HG02884 (cell line): ENCODE measurements around the gene PNKP.

ENCODE experiments used
- ATAC-seq: cut with Tn5 transposase; IDR thresholded peaks from one replicate; pipeline ENCODE4 v1.9.1; 2021; ENCODE audit warnings: mild to moderate bottlenecking, moderate library complexity; ENCODE audit not compliant: unreplicated experiment

Gene PNKP

DNA sequence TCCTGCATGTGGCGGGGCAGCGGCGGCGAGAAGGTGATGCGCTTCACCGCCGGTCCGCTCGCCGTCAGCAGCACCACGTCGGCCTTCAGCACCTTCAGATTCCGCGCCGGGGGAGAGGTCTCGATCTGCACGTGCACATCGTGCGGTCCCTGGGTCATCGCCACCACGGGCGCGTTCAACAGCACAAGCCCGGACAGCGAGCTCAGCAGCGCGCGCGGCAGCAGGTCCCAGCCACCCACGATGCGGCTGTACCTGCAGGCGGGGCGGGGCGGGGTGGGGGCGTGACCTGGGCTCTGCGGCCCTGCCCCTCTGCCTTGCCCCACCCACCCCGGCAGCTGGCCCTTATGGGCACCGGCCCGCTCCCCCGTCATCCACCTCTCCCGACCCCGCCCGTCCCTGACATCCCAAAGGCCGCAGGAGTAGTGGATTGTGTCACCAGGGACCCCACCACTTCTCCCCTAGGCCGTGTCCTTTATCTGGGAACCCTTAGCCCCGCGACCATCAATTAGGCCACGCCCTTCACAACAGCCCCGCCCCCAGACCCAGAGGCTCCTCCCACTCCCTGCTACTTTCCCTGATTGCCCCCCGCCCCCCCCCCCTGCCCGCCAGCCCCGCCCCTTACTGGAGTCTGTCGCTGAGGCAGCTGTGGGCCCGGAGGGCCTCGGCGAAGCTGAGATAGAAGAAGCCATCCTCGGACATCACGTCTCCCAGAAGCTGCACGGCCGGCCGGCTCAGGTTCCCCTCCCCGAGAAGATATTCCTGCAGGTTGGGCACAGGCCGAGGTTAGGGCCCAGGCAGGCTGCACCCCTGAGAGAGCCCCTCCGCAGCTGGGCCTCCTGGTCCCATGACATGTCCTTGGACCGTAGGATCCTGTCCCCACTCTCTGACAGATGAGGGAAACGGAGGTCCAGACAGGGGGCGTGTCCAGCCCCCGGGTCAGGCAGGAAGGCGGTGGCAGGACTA, 23.3 kb upstream of the PNKP start:
- ATAC-seq = no peak

DNA sequence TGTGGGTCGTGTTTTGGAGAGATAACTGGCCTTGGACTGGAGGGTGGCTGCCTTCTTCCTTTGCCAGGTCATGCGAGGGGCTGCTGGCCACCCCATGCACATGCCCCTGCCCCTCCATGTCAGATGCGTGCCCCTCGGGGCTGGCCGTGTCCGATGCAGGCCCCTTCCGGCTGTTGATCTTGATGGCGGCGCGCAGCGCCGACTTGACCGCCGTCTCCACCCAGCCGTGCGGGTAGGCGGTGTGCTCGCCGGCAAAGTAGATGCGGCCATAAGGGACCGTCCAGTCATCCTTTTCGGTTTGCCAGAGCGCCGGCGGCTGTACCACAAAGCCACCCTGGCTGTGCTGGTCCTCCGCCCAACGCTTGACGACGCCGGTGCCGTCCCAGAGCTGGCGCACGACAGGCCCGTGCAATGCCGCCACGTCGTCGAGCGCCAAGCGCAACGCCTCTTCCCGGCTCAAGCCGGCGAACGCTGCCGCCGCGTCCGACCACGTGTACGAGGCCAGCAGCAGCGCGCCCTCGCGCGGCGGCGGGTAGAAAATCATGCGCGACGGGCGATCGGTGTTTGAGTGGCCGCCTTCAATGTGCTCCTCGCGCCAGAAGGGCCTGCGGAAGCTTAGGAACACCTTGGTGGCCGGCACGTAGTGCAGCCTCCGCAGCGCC, 22.4 kb upstream of the PNKP start:
- no peak for ATAC-seq

DNA sequence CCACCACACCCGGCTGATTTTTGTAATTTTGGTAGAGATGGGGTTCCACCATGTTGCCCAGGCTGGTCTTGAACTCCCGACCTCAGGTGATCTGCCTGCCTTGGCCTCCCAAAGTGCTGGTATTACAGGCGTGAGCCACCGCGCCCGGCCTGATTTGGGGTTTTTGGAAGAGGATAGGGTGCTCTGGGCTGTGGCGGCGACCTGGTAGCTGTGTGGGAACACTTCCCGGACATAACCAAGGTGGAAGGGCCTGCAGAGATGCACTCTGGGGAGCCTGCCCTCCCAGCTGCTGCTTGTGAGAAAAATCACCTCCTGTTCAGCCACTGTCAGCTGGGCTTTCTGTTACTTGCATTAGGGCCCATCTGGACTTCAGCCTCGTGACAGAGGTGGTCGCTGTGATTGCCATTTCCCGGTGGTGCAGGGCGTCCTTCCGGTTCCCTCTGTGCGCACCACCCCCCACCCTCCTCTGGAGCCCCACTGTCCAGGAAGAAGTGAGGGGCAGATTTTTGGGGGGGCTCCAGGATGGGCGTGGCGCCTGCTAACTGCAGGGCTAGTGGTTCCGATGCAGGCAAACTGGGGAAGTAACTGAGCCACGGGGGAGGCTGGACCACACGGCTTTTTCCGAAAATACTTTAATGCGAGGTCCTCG, 21.8 kb upstream of the PNKP start:
- no peak for ATAC-seq

DNA sequence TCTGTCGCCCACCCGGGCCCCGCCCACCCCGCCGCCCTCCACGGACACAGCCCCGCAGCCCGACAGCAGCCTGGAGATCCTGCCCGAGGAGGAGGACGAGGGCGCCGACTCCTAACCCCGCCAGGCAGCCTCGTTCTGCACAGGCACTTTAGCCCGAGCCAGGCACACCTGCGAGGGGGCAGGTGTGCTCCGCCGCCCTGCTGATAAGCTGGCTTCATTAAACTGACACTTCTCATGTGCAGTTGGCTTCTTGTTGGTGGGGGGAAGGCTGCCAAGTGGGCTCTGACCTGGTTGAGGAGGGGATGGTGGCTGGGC, 21.1 kb upstream of the PNKP start:
- ATAC-seq = no peak

DNA sequence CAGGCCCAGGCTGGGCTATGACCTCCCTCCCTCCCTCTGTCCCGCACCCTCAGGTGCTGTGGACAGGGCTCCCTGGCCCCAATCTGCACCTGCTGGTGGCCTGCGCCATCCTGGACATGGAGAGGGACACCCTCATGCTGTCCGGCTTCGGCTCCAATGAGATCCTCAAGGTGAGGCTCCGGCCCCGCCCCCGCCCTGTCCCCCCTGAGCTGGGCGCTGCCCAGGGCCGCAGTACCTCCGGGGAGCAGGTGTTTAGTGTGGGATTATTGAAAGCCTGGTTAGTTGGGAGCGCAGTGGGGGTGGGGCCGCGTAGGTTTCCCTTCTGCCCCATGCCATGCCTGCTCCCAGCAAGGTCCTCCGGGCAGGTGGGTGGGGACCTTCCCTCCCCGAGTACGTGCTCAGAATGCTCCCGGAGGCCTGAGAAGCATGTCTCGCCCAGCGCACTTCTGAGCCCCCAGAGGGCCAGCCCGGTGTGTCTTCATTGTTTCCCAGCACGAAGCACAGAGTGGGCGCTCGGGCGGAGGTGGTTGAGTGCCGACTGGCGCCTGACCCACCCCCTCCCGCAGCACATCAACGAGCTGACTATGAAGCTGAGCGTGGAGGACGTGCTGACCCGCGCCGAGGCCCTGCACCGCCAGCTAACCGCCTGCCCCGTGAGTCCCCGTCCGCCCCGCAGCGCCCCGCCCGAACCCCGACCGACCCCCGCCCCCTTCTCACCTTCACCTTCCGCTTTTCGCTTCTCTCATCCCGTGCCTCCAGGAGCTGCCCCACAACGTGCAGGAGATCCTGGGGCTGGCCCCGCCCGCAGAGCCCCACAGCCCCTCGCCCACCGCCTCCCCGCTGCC, 20.5 kb upstream of the PNKP start:
- no peak for ATAC-seq

DNA sequence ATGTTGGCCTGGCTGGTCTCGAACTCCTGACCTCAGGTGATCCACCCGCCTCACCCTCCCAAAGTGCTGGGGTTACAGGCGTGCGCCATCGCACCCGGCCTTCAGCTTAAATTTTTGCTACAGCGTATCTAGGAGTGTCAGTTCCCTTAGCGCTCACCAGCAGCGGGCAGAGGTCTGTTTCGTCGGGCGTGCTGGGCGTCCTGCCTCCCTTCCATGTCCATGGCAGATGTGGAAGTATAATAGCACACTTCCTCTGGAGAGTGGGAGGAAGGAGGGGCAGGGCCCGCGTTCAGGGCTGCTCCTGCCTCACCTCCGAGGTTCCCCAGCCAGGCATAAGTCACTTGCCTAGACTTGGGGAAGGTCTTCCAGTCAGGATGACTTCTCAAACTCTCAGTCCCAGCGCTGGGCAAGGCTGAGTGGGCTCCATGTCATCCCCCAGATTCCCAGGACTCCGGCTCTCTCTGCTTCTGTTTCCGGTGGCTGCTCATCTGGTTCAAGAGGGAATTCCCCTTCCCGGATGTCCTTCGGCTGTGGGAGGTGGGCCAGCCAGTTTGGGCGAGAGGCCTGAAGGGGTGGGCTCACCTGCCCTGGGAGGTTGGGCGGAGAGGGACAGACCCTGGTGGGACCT, 19.8 kb upstream of the PNKP start:
- ATAC-seq = no peak

DNA sequence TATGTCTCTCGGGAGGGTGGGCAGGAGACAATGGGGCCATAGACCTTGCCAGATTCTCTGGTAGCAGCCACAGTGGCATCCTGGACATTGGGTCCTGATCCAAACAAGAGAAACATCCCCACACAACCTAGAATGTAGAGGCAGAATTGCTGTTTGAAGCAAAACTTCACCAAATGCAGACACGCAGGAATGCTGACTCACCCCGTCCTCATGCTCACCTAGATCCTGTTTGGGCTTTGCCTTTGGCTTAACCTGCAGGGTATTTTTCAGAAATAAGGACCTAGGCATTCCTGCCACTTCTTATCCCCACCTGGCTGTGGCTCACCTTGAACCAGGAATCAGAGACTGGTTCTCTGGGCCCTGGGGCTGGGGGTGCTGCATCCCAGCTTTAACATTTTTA, 17.4 kb upstream of the PNKP start:
- ATAC-seq = no peak

DNA sequence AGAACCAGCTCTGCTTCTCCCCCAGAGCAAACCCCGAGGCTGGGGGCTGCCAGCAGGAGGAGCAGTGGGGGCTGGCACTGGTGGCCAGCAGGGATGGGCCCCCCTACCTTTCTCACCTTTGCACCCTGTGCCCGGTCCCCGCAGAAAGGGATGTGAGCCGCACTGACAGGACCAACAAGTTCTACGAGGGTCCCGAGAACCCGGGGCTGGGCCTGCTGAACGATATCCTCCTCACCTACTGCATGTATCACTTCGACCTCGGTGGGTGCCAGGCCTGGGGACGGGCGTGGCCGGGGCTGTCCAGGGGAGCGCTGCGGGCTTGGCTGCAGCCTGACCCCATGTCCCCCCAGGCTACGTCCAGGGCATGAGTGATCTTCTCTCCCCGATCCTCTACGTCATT, 16.7 kb upstream of the PNKP start:
- ATAC-seq = no peak

DNA sequence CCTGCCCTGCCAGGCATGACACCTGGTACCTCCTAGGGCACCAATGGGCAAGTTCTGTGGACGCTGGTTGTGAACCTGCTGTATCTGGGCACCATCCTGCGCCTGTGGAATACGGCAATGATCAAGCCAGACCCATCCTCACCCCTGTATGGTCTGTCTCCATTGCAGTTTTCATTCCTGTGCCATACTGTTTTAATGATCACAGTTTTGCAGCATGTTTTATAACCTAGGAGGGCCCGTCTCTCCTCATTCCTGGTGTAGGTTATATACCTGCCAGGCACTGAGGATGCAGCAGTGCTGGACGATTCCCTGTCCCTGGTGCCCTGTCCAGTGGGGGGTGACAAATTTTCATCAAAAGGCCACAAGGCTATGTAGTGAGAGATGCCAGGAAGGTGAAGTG, 15.7 kb upstream of the PNKP start:
- ATAC-seq = no peak

DNA sequence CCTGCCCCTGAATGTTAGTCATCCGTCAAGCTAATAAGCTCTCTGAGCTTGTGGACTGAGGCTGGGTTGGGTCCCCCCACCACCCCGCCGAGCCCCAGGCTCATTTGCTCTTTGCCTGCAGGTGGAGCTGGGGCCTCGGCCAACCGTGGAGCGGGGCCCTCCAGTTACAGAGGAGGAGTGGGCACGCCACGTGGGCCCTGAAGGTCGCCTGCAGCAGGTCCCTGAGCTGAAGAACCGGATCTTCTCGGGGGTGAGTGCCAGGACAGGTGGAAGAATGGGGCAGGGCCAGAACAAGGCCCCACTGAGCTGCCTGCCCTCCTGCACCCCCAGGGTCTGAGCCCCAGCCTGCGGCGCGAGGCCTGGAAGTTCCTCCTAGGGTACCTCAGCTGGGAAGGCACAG, 15.3 kb upstream of the PNKP start:
- no peak for ATAC-seq

DNA sequence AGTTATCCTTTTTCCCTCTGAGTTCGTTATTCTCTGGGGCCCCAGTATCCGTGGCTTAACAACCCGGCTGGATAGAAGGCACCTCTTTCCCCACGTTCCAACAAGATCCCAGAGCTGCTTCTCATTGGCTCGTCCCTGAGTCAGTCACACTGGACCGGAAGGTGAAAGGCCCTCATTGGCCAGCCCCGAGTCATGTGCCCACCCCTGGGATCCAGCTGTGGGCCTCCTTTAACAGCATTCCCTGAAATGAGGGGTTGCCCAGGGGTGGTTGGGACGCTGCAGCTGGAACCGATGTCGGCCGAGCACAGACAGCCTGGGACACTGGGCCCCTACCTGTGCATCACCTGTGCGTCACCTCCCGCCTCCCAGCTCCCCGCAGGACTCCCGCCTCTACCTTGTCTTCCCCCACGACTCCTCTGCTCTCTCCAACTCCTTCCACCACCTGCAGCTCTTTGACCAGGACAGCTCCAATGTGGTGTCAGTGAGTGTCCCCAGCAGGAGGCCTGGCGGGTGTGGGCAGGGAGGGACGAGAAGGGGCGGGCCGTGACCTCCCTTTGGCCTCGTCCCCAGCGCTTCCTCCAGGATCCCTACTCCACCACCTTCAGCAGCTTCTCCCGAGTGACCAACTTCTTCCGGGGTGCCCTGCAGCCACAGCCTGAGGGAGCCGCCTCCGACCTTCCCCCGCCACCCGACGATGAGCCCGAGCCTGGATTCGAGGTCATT, 14.5 kb upstream of the PNKP start:
- ATAC-seq = no peak

DNA sequence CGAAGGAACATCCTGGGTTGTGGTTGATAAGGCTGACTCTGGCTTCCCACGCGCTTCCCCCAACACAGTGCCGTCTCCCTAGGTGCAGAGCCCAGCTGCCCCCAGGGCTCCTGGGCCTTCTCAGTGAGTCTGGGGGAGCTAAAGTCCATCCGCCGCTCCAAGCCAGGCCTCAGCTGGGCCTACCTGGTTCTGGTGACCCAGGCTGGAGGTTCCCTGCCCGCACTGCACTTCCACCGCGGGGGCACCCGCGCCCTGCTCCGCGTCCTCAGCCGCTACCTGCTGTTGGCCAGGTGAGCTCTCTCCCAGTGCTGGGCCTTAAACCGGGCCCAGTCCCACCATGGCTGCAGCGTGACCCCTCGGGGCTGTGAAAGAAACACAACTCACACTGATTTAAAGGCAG, 13.8 kb upstream of the PNKP start:
- no peak for ATAC-seq

DNA sequence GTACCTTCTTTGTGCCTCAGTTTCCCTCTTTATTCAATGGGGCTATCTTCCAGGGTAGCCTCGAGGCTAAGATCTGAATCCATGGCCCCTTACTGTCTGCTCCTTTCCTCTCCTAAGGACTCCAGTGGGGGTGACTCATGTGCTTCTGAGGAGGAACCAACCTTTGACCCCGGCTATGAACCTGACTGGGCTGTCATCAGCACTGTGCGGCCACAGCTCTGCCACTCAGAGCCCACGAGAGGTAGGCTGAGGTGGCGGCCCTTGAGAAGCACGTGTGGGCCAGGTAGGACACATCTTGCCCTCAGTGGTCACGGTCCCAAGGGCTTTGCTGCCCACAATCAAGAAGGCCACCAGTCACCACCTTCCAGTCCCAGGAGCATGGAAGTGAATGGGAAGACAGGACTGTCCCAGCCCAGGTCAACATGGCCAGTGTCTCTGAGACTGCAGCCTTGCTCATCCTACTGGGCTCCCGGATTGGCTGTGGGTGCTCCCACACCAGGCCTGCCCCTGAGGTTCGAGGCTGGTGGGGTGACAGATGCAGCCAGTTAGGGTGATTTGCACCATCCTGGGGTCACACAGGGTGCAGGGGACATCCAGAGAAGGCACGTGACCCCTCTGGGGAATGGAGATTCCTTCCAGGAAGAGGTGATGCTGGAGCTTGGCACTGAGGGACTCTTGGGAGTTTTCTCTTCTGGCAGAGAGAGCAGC, 12.9 kb upstream of the PNKP start:
- no peak for ATAC-seq

DNA sequence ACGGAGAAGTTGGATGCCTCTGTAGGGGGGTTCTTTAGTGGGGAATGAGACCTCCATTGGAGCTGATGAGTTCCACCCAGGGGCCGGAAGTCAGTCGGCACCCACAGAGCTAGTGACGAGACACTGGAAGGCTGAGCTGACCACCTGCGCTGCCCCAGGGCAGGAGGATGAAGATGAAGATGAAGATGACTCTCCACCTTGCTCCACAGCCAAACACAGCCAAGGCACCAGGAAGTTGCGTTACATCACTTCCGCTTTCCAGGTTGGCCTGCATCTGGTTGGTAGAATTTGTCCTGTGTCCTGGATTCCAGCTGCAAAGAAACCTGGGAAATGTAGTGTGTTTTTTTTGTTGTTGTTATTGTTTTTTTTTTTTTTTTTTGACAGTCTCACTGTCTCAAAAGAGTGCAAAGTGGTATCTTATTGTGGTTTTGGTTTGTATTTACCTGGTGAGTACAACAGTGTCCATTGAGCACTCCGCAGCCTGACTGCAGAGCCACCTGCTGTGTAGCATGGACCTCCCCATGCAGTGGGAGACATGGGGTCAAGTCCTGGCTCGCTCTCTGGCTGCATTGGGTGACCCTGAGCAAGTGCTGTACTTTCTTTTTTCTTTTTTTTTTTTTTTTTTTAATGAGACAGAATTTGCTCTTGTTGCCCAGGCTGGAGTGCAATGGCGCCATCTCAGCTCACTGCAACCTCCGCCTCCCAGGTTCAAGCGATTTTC, 12.0 kb upstream of the PNKP start:
- ATAC-seq = no peak

DNA sequence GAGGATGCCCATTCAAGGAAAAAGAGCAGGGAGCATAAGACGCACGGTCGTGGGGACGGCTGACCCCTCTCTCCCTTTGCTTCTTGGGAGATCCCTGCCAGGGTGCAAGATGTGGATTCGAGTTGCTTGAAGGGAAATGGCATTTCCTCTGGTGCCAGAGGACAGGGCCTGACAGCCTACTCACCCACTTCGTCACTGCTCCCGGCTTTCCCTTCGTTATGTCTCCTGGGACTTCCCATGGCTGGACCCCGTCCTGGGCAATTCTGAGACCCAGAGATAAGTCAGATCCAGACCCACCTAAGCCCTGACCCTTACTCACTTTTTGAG, 11.3 kb upstream of the PNKP start:
- no peak for ATAC-seq

DNA sequence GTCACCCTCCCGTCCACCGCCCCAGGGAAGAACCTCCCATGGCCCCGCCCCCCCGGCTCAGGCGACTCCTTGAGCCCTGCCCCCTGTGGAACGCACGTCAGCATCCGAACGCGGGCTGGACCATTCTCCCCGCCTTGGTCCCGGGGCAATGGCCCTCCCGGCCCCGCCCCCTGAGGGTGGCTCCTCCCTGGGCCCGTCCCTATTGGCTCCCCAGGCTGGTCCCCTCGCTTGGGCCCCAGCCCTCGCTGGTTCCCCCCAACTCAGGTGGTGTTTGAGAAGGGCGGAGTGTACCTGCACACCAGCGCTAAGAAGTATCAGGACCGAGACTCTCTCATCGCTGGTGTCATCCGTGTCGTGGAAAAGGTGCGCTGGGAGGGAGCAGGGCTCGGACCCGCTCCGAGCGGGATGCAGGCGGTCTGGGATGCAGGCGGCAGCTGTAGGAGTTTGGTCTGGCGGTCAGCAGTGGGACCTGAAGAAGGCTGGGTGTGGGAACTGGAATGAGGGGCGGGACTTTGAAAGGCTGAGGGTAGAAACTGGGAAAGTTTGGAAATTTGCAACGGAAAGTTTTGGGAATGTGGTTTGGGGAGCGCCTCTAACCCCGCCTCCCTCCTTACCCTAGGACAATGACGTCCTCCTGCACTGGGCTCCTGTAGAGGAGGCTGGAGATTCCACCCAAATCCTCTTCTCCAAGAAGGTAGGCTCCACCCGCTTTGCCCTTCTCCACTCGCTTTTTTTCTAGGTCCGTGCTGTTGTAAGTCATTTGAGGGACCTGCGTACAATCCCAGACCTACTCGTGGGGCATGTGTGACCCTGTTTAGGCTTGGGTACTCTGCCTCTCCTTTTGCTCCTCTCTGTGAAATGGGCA, 10.7 kb upstream of the PNKP start:
- ATAC-seq = peak; percentile 35

DNA sequence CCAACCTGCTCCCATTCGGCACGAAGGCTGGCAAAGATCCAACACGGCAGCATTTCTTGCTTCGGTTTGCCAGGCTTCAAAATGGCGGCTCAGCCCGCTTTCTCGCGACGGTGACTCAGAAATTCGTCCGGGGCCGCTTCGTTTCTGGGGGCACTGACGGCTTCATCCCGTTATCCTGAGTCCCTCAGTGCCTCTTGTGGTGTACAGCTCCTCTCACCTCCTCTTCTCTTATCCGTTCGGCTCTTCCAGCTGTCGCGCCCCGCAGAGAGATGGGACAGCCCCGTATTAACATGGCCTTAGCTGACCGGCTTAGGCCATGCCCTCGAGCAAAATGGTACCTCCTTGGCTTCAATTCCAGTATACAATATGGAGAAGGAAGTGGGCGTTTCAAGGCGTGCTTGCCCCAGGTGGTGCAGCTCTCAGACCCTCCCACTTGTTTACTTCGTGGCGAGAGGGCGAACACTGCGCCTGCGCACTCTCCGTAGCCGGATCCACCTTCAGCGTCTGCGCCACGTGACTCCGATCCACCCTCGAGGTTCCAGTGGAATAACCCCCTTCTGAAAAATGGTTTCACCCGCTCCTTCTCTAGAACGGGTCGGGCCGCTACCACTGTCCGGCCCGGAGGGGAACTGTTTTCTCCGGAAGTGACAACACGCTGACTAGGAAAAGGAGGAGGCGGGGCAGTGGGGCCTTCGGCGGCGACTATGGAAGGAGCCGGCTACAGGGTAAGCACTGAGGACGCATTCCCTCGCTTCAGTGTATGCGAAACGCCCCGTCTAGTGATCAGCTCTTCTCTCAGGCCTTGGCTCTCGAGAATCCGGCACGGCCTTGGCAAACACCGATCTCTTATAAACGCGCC, 9.9 kb upstream of the PNKP start, which contains the start of the genes AKT1S1 and TBC1D17:
AKT1S1 (minus strand) TSS at position 336 of the 859 bp plus-strand sequence. CDS start 4,060 bp downstream, outside the sequence.
TBC1D17 (plus strand) TSS at position 683 of the 859 bp plus-strand sequence; CDS start at position 705, 22 bp downstream.
- peak; percentile 58 for ATAC-seq
